T-helper 9 cell (primary cell): Measurements from ENCODE around the gene RNGTT.

Experiments
- DNase-seq: peaks from one replicate; pipeline ENCODE4 v3.0.0-alpha.2; 2020

RNGTT gene

GRCh38 chr6:88585276-88585692 is 378.1 kb downstream of the RNGTT start:
- no peak for DNase-seq

GRCh38 chr6:88584581-88585275 is 378.7 kb downstream of the RNGTT start:
- DNase-seq, result no peak

GRCh38 chr6:88577461-88577860 is 386.0 kb downstream of the RNGTT start:
- DNase-seq, result no peak

- no peak for DNase-seq
These were observed 387.9 kb downstream of the RNGTT start for GRCh38 chr6:88575536-88575935.

DNA sequence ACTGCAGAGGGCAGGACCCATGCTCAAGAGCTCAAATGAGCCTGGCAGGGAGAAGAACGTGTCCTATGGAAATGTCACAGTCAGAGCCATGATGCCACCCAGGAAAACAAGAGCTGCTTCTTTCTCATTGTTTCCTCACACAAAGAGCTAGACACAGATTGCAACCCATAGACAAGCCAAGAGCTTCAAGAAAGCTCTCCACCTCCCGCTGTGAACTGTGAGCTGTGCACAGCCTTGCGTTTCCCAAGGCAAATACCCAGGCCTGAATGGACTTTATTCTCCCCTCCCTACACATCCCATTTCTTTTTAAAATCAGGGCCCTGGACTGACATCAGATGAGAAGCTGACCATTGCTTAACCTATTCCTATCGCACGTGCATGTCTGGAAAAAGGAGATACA is 388.8 kb downstream of the RNGTT start:
- no peak for DNase-seq

- no peak for DNase-seq
These were observed 389.4 kb downstream of the RNGTT start for GRCh38 chr6:88574031-88574430.

GRCh38 chr6:88573561-88573960 is 389.9 kb downstream of the RNGTT start:
- DNase-seq, result no peak

DNA sequence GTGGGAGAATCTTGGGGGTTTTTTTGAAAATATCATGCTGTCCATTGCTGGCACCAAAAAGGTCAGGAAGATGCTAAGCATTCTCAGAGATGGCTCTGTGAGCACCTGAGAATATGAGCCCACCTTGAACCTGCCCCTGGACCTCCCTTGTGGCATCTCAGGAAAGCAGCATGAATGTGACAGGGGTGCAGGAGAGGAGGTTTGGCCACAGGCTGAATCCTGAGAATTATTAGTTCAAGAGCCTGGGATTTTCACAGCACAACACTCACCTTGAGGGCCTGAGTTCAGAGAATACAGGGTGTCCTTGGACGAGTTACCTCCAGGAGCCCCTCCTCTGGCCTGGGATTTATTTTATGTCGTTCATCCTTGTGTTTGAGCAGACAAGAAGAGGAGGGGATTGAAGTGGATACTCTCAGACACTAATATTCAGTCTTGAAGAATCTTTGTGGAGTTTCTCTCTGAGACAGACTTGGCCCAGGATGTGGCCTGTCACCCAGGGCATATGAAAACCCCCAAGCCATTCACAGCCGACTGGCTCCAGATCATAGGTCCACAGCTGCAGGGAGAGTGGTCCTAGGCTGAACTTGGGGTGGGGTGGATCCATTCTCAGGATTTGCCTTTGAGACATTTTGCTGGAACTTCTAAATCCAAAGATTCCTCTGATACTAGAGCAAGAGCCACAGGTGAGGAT is 390.8 kb downstream of the RNGTT start:
- no peak for DNase-seq

- DNase-seq, result no peak
These were observed 393.5 kb downstream of the RNGTT start for GRCh38 chr6:88569959-88570358.

DNA sequence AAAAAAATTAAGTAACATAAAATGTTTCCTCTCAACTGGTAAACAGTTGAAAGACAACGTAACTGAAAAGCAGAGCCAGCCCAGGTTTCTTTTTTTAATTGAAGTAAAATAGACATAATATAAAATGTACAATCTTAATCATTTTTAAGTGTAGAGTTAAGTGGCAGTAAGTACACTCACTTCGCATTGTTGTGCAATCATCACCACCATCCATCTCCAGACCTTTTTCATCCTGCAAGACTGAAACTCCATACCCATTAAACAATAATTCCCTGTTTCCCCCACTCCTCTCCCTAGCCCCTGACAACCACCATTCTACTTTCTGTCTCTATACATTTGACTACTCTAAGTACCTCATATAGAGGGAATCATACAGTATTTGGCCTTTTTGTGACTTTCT is 395.7 kb downstream of the RNGTT start:
- DNase-seq, result no peak

DNA sequence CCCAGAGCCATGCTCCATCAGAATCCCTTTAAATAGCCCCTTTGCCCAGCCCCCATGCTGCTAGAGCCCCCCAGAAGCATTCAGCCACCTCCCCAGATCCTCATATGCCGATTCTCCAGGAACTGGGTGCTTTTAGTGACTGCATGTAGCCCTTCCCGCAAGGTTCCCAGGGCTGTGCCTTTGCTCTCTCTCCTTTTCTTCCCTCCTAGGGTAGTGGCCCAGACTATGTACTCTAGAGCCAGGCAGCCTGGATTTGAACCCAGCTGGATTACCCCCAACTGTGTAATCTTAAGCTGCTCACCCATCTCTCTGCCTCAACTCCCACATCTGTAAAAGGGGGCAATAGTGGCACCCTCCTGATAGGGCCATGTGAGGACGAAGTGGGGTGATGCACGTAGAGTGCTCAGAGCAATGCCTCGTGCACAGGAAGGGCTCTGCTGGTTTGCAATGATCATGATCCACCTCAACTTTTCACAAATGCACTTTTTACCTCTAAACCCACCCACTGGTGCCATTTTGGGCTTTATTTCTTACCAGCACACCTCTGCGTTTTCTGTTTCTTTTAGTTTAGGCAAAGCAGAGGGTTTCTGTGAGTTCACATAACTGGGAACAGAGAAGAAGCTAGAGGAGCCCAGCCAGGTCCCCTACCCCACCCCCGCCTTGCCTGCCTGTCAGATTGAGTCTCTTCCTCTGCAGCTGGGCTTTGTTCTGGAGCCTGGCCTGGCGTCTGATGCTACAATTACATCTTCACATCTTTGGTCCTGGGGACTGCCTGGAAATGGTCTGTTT is 396.5 kb downstream of the RNGTT start:
- DNase-seq, result no peak

DNA sequence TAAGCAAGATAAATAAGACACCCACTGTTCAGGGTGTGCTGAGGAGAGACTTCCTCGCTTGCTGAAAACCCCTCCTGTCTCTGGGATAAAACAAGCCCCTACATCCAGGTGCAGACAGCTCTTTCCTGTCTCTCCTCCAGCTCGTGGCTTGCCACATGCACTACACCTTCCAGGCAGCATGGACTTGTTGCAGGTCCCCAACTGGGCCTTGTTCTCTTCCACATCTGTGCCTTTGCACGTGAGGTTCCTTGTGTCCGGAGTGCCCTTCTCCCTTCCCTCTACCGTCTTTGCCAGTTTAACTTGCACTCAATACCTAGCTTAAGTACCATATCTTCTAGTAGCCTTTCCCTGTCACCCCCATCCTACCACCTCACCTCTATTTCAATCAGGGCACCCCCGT is 397.6 kb downstream of the RNGTT start:
- DNase-seq, result no peak

DNA sequence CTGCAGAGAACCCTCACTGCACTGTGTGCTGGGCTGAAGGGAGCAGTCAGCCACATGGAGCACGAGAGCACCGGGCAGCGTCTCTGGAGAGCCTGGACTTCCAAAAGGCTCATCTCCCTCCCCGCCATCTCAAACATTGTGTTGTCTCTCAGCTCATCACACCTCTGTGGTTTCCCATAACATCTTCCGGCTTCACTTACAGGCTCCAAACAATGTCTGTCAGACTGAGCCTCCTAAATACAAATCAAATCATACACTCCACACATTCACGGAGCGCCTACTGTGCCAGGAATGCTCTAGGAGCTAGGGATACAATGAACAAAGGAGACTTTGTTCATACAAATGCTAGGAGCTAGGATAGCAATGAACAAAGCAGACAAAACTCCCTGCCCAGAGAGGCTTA is 398.0 kb downstream of the RNGTT start:
- DNase-seq, result no peak

GRCh38 chr6:88563277-88563625 is 400.2 kb downstream of the RNGTT start:
- no peak for DNase-seq

DNA sequence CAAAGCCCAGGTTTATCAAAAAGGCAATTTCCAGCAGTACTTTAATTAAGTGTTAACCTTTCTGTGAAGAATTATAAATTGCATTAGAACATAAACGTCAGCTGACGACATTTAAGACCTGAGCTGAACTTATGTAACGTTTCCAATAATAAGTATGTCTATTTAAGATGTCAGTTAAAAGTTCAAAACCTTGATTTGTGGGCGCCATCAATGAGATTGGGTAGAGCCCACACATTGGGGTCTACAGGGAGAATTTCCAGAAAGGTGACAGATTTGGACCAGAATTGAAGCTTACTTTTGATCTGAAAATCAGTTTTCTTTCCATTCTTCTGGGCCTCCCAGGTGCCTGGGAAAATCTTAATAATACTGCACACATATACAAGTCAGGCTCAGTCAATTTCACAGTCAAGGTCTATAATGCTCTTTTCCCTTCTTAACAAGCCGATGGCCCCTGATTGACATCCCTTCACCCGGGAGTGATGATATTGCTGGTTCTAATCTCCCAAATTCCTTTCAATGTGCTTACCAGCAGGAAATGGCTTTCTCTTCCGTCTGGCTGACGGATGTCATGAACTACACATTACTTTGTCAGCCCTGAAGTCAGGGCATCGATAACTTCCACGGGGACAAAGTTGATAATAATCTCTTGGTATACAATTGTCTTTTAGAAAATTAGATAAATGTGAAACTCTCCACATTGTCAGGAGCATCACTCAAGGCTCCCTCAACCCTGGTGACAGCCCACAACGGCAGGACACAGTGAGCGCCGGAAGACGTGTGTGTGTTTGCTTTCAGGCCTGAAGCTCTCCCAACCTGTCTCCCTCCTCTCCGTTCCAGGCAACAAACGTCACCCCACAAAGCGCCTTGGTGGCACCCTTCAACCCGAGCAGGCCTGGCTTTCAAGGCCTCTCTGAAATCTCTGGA is 400.8 kb downstream of the RNGTT start:
- no peak for DNase-seq

- no peak for DNase-seq
These were observed 401.5 kb downstream of the RNGTT start for GRCh38 chr6:88561954-88562315.

GRCh38 chr6:88561034-88561953 is 402.1 kb downstream of the RNGTT start:
- no peak for DNase-seq
